HL-60/S4 treated with phorbol 12-myristate 13-acetate at 8.2 ng/mL for 4 days and 3 days (cell line): ENCODE results near the gene BEND7.

Source experiments
- in situ Hi-C: fragments of 300-500 bp; cut with MboI; formaldehyde crosslinking; loops from 2 replicates; pipeline ENCODE4 v1.15.0; 2022; ENCODE audit warnings: low sequenced_read_pairs

Gene BEND7

DNA sequence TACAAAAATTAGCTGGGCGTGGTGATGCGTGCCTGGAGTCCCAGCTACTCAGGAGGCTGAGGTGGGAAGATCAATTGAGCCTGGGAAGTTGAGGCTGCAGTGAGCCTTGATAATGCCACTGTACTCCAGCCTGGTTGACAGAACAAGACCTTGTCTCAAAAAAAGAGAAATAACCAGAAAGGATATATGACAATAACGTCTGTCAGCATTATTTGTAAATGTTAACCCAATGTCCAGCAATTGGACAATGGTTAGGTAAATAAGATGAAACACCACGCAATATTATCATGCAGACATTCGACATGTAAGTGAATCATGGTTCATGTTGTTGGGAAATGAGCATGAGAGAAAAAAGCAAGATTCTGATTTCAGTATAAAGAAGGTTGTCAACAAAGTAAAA lies 136.1 kb downstream of the BEND7 start:
- in situ Hi-C loops = no loop called here
